Measurements from ENCODE around the gene HOXA2. TPM values are rescaled to one million over a fixed set of nuclear protein-coding genes. Genes with fewer than 3 reads are reported as not detected.

HOXA2 gene
- total and polyA plus RNA-seq, 2 donors (not counting 1 experiment from before 2014, with no cell fraction given): 1.3 to 2.6 TPM

- Histone ChIP-seq H3K9me3 (ENCODE audit: control insufficient read depth, insufficient read depth, low read depth, low read length) (no peaks in the 10 kb centered on the region), H3K36me3 (ENCODE audit: control insufficient read depth, insufficient read depth, low read length) (no peaks in the 10 kb centered on the region), H3K4me2 (ENCODE audit: extremely low read depth, insufficient read depth, low read length) (peak within 1 kb of the TSS; percentile 99), H3K79me2 (ENCODE audit: control insufficient read depth, insufficient read depth, low read length) (peaks cover 86% of the 10 kb centered on the region), H2AFZ (ENCODE audit: low read length) (peak within 1 kb of the TSS; percentile 58), H3K9ac (ENCODE audit: insufficient read depth, low read length) (peak within 1 kb of the TSS; percentile 72), H3K4me1 (ENCODE audit: control insufficient read depth, extremely low read depth, insufficient read depth, low read length) (peaks cover 22% of the 10 kb centered on the region), H3K27ac (ENCODE audit: insufficient read depth, low read length) (peak within 1 kb of the TSS; percentile 98), H3K4me3 (replicated peaks in 1 of 4; ENCODE audit: control extremely low read depth in 1 of 4, insufficient read depth in 1 of 4, low read depth in 3 of 4, low read length in 4 of 4) (peak within 1 kb of the TSS; percentile 34 to 61 (median 48)), H4K20me1 (ENCODE audit: control insufficient read depth, extremely low read depth, insufficient read depth, low read length) (no peaks in the 10 kb centered on the region), H3K27me3 (ENCODE audit: control insufficient read depth, insufficient read depth, low read length) (no peaks in the 10 kb centered on the region)
- TF ChIP-seq EZH2 (IDR thresholded peaks at IDR 0.05; ENCODE audit: low read length, missing control alignments) (no peak), CTCF (conservative IDR thresholded peaks at IDR 0.05 in 1 of 2, IDR thresholded peaks at IDR 0.05 in 1 of 2; ENCODE audit: low read depth in 1 of 2, low read length in 2 of 2) (no peak)
- DNase-seq (ENCODE audit: low read depth in 2 of 2): peak in 1 of 2 donors; percentile 66
These were observed 44.9 kb upstream of the HOXA2 start, which contains the start of gene HOXA6 for GRCh38 chr7:27147199-27148030. TSS of gene HOXA6 (minus strand) at chr7:27147774. CDS start at chr7:27147749, 25 bp downstream.

- peak overlapping the region; percentile 98 for H3K27ac ChIP-seq (ENCODE audit: insufficient read depth, low read length)
- no peaks in the 10 kb centered on the region for H3K9me3 ChIP-seq (ENCODE audit: control insufficient read depth, insufficient read depth, low read depth, low read length)
- H3K9ac ChIP-seq (ENCODE audit: insufficient read depth, low read length): no peak overlapping the region
- no peaks in the 10 kb centered on the region for H3K27me3 ChIP-seq (ENCODE audit: control insufficient read depth, insufficient read depth, low read length)
- peak overlapping the region; percentile 99 for H3K4me2 ChIP-seq (ENCODE audit: extremely low read depth, insufficient read depth, low read length)
- peak overlapping the region; percentile 30 to 61 (median 43) for H3K4me3 ChIP-seq (replicated peaks in 1 of 4; ENCODE audit: control extremely low read depth in 1 of 4, insufficient read depth in 1 of 4, low read depth in 3 of 4, low read length in 4 of 4)
- no peaks in the 10 kb centered on the region for H4K20me1 ChIP-seq (ENCODE audit: control insufficient read depth, extremely low read depth, insufficient read depth, low read length)
- DNase-seq (ENCODE audit: low read depth in 2 of 2): no peak
- H3K79me2 ChIP-seq (ENCODE audit: control insufficient read depth, insufficient read depth, low read length): peaks cover 90% of the 10 kb centered on the region
- peaks cover 22% of the 10 kb centered on the region for H3K4me1 ChIP-seq (ENCODE audit: control insufficient read depth, extremely low read depth, insufficient read depth, low read length)
- peaks cover 2% of the 10 kb centered on the region for H3K36me3 ChIP-seq (ENCODE audit: control insufficient read depth, insufficient read depth, low read length)
- TF ChIP-seq CTCF (conservative IDR thresholded peaks at IDR 0.05 in 1 of 2, IDR thresholded peaks at IDR 0.05 in 1 of 2; ENCODE audit: low read depth in 1 of 2, low read length in 2 of 2) (no peak), EZH2 (IDR thresholded peaks at IDR 0.05; ENCODE audit: low read length, missing control alignments) (no peak)
- H2AFZ ChIP-seq (ENCODE audit: low read length): no peak overlapping the region
These were observed 44.2 kb upstream of the HOXA2 start for GRCh38 chr7:27146491-27147198.

GRCh38 chr7:27145914-27146412 is 43.5 kb upstream of the HOXA2 start:
- Histone ChIP-seq H3K79me2 (ENCODE audit: control insufficient read depth, insufficient read depth, low read length) (peaks cover 90% of the 10 kb centered on the region), H3K4me2 (ENCODE audit: extremely low read depth, insufficient read depth, low read length) (peak overlapping the region; percentile 99), H3K4me1 (ENCODE audit: control insufficient read depth, extremely low read depth, insufficient read depth, low read length) (peaks cover 22% of the 10 kb centered on the region)

More at GRCh38 chr7:27145914-27146412, 43.5 kb upstream of the HOXA2 start:
- H3K27ac ChIP-seq (ENCODE audit: insufficient read depth, low read length): peak overlapping the region; percentile 98
- H2AFZ ChIP-seq (ENCODE audit: low read length): no peak overlapping the region
- DNase-seq (ENCODE audit: low read depth in 2 of 2): no peak
- peaks cover 2% of the 10 kb centered on the region for H3K36me3 ChIP-seq (ENCODE audit: control insufficient read depth, insufficient read depth, low read length)
- no peaks in the 10 kb centered on the region for H4K20me1 ChIP-seq (ENCODE audit: control insufficient read depth, extremely low read depth, insufficient read depth, low read length)
- H3K4me3 ChIP-seq (replicated peaks in 1 of 4; ENCODE audit: control extremely low read depth in 1 of 4, insufficient read depth in 1 of 4, low read depth in 3 of 4, low read length in 4 of 4): peak overlapping the region; percentile 41 to 61 (median 52)
- H3K9ac ChIP-seq (ENCODE audit: insufficient read depth, low read length): peak overlapping the region; percentile 70
- TF ChIP-seq CTCF (conservative IDR thresholded peaks at IDR 0.05 in 1 of 2, IDR thresholded peaks at IDR 0.05 in 1 of 2; ENCODE audit: low read depth in 1 of 2, low read length in 2 of 2) (no peak), EZH2 (IDR thresholded peaks at IDR 0.05; ENCODE audit: low read length, missing control alignments) (no peak)
- no peaks in the 10 kb centered on the region for H3K27me3 ChIP-seq (ENCODE audit: control insufficient read depth, insufficient read depth, low read length)
- H3K9me3 ChIP-seq (ENCODE audit: control insufficient read depth, insufficient read depth, low read depth, low read length): no peaks in the 10 kb centered on the region
